Ureter (tissue), 1 donor: ENCODE data around the gene POM121C. TPM values are rescaled to one million over a fixed set of nuclear protein-coding genes. Genes with fewer than 3 reads are reported as not detected.
"Not testable (repeated sequence)": the region's sequence is repeated elsewhere in the genome, so short reads cannot be mapped to it uniquely, and the experiment has no call there.

ENCODE experiments used
- DNase-seq: peaks from one replicate; pipeline ENCODE4 v3.0.0-alpha.2; 2020; ENCODE audit warnings: low spot score
- total RNA-seq: library from RNA; stranded (reverse); gene quantifications from one replicate; pipeline ENCODE4 v1.2.4, GENCODE V29; 2023
- donor health status: DM: yes; HTN: yes; CAD: no.

The POM121C gene
- total RNA-seq: 69.6 TPM

DNA sequence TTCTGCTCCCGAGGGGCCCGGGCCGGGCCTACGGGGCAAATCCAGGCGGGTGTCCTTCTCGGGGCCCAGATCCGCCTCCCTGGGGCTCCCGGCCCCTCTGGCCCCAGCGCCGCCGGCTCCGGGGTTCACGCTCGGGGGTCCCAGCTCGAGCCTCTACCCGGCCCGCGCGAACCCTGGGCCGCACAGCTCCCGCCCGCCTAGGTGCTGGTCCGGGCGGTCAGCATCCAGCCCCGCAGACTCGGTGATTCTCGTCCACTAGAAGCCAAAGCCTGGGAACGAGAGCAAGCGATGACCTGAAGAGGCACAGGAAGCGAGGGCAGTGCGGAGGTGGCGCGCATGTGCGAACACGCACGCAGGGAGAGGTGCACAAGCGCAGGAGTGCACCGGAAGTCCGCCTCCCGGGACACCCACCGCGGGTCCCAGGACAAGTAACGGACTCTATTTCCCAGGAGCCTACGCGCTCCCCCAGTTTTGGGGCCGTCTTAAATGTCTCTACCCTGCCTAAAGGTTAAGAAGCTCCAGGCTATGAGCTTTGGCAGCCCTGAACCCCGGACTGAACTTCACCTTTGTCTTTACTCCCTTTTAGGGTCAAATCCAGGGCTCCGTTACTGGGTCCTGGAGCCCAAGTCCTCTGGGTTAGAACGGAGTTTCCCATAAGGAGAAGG lies at the start of gene POM121C:
TSS of gene POM121C (minus strand) at position 321 of the 665 bp plus-strand sequence. CDS start 44,803 bp downstream, outside the sequence.
- peak; percentile 94 for DNase-seq

DNA sequence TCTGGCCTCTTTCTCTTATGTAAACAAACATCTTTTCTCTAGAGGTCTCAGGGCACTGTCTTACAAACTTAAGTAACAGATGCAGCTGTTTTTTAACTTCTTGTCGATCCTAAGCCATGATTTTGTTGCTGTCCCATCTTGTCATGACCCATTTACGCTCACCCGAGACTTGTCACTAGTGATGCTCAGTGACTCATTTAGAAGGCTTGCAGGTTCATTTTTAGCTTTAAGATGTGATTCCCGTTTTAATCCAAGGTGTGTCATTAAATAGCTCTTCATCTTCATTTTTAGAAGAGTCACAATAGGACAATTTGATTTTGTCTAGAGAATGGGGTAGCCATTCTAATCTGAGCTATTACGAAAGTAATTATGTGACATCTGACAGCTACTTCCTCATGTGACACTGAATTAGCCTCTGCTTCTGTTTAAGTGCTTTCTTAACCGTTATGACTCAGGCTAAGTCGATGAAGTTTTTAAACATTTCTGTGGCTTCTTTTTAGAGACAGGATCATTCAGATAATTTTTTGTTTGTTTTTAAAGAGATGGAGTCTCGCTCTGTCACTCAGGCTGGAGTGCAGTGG lies 48.7 kb upstream of the POM121C start:
- DNase-seq: no peak

DNA sequence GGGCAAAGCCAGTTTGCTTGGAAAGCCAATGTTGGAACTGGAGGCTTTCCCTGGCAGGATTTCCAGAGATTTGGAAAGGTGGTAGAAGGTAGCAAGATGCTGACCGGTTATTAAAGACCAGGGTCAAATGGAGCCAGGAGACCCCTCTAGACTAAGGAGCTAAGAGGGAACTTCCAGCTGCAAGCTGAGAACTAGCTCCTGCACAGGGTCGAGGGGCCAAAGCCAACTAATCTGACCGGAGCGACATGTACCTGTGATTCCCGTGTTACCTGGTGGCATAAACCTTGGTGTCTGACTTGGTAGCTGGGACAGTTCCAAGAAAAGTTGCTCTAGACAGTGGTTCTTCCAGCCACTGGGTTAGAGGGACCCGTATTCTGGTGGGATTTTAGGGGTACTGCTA lies 47.8 kb upstream of the POM121C start:
- DNase-seq: no peak

- DNase-seq: no peak
These were observed 46.5 kb upstream of the POM121C start for GRCh38 chr7:75532639-75533038.

DNA sequence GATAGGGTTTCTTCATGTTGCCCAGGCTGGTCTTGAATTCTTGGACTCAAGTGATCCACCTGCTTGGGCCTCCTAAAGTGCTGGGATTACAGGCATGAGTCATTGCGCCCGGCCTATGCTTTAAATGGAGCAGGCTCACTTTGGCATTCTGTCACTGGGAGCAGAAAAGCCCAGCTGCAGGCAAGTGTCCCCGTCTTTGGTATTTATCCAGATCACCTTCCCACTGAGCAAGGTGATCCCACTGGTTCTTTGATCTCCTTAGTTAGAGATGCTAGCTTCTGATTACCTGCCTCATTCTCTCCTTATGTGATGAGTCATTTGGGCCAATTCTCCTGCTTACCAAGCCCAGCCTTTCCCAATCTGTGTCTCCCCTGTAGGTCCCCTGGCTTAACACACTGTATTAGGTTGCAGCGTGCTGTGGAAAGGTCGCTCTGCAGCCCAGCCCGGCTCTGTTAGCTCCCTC lies 45.3 kb upstream of the POM121C start:
- no peak for DNase-seq

DNA sequence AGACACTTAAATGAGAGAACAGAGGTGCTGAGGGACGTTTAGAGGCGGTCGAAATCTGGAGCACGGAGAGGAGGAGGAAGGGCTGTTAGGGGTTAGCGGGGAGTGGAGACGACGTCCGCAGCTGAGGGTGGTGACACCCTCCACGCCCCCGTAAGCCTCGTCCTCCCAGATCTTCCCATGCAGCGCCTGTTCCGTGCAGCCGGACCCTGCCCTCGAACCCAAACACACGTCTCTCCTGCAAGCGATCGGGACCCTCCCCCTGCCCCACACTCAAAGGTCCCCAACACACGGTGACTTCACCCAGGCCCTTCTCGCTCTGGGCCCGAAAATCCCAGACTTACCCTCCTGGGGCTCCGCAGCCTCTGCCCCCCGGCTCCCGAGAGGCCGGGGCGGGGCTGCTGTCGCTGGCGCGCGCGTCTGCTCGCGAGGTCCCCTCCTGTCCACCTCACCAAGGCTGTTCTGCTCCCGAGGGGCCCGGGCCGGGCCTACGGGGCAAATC lies 41.2 kb upstream of the POM121C start:
- DNase-seq: peak; percentile 46

- not testable (repeated sequence) for DNase-seq
These were observed 35.6 kb upstream of the POM121C start for GRCh38 chr7:75521727-75522126.

DNA sequence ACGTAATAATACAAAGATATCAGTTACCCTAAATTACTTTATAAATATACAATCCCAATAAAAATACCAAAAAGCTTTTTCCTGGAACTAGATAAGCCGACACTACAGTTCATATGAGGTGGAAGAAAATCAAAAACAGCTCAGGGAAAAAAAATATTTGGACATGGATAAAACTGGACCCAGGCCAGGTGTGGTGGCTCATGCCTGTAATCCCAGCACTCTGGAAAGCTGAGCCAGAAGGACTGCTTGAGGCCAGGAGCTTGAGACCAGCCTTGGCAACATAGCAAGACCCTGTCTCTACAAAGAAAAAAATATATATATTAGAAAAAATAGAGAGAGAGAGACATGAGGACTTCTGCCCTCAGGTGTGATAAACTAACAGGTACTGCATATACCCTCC lies 32.7 kb upstream of the POM121C start:
- DNase-seq: not testable (repeated sequence)

- not testable (repeated sequence) for DNase-seq
These were observed 22.9 kb upstream of the POM121C start for GRCh38 chr7:75509033-75509432.

DNA sequence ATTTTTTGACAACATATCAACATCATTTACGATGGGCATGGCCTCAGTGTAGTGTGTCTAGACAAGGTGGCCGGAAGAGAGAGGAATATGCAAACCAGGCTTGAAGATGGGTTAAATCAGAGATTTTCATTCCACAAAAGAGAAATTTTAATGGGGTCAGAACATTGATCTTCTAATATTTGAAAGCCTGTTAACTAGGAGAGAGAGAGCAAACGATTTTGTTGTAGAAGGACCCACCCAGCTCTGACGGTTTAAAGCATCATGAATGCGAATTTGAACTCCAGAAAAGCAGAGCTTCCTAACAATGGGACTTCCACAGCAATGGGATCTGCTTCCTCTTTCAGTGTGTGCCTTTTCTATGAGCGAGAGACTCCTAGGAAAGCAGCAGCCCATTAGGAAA lies 5.9 kb upstream of the POM121C start, which contains the start of gene SPDYE5:
TSS of gene SPDYE5 (plus strand) at position 301 of the 400 bp plus-strand sequence. CDS start 1,728 bp downstream, outside the sequence.
- DNase-seq: not testable (repeated sequence)

GRCh38 chr7:75485355-75485978 lies 632 bp downstream of the POM121C start:
- not testable (repeated sequence) for DNase-seq

- DNase-seq: not testable (repeated sequence)
These were observed 5.8 kb downstream of the POM121C start for GRCh38 chr7:75480313-75480712.

GRCh38 chr7:75477457-75477856 lies 8.6 kb downstream of the POM121C start:
- not testable (repeated sequence) for DNase-seq

DNA sequence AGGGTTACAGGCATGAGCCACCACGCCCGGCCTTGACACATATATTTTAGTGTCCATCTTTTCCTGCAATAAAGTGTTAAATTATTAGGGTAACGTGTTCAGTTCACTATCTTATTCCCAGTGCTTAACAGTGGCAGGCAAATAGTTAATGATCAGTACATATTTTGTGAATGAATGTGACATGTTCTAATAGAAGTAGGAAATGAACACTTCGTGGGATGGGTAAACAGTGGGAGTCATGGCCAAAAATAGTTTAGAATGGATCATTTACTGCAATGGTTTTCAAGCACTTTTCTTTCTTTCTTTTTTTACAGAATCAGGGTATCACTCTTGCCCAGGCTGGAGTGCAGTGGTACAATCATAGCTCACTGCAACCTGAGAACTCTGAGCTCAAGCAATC lies 15.9 kb downstream of the POM121C start:
- DNase-seq: not testable (repeated sequence)

GRCh38 chr7:75460541-75460940 lies 25.6 kb downstream of the POM121C start:
- not testable (repeated sequence) for DNase-seq

- not testable (repeated sequence) for DNase-seq
These were observed 28.1 kb downstream of the POM121C start for GRCh38 chr7:75458034-75458433.

- not testable (repeated sequence) for DNase-seq
These were observed 29.7 kb downstream of the POM121C start for GRCh38 chr7:75456403-75456802.

- not testable (repeated sequence) for DNase-seq
These were observed 33.6 kb downstream of the POM121C start for GRCh38 chr7:75452494-75452955.

DNA sequence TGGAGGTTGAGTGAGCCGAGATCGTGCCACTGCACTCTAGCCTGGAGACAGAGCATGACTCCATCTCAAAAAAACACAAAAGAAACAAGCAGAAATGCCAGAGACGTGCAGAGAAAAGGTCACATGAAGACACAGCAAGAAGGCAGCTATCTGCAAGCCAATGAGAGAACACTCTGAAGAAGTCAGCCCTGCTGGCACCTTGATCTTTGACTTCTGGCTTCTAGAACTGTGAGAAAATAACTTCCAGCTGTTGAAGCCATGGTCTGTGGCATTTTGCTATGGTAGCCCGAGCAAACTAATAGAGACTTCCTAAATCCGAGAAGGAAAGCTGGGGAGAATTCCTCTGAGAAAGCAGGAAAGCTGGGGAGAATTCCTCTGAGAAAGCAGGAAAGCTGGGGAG lies 36.2 kb downstream of the POM121C start:
- not testable (repeated sequence) for DNase-seq

DNA sequence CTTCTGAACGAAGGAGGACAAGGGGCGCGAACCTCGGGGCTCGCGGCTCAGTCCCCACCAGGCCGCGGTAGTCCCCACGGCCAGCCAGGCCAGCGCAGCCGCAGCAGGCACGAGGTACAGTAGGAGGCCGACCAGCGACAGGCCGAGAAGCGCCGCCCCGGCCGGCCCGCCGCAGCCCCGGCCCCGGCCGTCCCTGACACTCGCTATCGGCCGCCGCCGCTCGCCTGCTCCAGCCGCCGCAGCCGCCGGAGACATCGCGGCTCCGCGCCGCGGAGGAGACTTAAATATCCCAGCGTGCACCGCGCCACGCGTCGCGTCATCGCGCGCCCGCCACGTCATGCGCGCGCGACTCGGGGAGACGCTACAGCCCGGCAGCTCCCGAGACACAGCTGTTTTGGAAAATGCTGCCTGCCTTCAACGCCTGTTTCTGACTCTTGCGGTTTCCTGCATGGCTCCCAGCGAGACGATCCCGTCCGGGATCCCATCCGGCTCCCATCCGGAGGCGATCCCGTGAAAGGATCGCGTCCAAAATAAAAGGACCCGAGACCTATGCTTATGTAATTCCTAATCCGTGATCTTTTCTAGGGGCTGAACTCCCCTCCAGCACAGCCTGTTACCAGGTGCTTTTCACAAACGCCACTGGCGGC lies 43.5 kb downstream of the POM121C start:
- DNase-seq: not testable (repeated sequence)

GRCh38 chr7:75442101-75442464 lies 44.0 kb downstream of the POM121C start:
- not testable (repeated sequence) for DNase-seq

GRCh38 chr7:75439000-75439399 lies 47.1 kb downstream of the POM121C start:
- DNase-seq: not testable (repeated sequence)
